GM21447 (cell line): ENCODE measurements around the gene KCNJ9.

ENCODE experiments used
- ATAC-seq: cut with Tn5 transposase; IDR thresholded peaks from one replicate; pipeline ENCODE4 v1.9.1; 2021; ENCODE audit not compliant: unreplicated experiment

The KCNJ9 gene

DNA sequence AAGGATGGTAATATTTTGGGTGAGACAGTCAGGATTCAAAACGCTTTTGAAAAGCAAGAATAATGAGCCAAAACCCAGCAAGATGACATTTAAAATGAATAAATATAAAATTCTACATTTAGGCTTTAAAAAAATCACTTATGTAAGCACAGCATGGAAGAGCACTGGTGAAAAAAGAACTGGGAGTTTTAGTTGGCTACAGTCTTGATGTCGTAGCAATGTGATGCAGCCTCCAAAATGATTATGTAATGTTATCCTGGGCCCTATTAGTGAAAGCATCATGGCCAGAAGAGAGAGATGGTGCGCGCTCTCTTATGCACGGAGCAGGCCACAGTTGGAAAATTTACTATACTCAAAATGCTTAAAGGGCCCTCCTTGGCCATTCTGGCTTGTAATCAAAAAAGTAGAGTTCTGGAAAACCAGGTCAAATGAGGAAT lies 5.1 kb downstream of the KCNJ9 start:
- ATAC-seq = no peak

DNA sequence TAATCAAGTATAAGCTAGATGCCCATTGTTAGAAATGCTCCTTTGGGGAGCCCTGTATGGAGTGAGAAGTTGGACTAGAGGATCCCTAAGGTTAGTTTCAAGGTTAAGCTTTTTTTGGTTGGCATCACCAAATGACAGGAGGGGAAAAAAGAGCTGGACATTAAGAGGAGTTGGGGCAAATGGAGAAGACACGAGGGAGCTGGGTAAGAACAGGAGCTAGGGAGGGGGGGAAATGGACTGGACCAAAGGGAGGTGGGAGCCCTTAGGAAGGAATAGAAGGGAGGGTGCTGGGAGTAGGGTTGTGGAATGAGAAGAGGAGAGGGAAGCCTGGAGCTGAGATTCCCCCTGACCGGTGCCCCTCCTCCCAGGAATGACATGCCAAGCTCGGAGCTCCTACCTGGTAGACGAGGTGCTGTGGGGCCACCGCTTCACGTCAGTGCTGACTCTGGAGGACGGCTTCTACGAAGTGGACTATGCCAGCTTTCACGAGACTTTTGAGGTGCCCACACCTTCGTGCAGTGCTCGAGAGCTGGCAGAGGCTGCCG lies 5.9 kb downstream of the KCNJ9 start:
- no peak for ATAC-seq

DNA sequence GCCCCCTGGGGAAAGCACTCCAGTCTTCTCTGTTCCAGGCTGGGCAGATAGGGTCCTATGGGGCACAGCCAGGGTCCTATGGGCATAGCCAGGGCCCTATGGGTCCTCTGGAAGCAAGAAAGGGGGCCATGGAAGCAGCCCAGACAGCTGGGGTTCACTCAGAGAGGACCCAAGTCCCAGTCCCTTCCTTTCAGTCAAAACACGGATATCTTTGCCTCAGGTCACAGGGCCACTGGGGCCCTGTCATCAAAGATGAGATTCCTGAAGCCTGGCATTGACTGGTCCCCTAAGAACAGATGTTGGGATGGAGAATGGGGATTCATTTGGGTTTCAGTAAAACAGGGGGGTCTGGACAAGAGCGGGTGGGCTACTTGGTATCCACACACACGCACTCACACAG lies 8.5 kb downstream of the KCNJ9 start:
- no peak for ATAC-seq

DNA sequence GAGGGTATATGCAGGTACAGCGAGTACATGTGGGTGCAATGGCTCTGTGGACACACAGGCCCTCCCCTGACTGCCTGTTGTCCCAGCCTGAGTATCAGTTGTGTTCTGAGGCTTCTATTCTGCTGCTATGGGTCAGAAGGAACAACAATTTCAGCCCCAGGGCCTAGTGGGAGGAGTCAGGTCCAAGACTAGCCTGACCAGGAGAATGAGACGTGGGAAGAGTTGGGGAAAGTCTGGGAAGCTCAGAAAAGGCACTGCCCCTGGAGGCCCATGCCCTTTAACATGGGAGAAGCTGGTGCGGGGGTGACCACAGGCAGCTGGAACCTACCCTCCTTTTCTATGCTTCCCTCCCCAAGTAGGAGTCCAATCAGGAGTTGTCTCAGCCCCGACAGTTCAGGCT lies 9.4 kb downstream of the KCNJ9 start:
- no peak for ATAC-seq

GRCh38 chr1:160091666-160092223 lies 10.4 kb downstream of the KCNJ9 start:
- no peak for ATAC-seq

GRCh38 chr1:160092366-160093068 lies 11.2 kb downstream of the KCNJ9 start:
- no peak for ATAC-seq

- ATAC-seq = no peak
Measured at GRCh38 chr1:160093069-160093395, 11.7 kb downstream of the KCNJ9 start.

DNA sequence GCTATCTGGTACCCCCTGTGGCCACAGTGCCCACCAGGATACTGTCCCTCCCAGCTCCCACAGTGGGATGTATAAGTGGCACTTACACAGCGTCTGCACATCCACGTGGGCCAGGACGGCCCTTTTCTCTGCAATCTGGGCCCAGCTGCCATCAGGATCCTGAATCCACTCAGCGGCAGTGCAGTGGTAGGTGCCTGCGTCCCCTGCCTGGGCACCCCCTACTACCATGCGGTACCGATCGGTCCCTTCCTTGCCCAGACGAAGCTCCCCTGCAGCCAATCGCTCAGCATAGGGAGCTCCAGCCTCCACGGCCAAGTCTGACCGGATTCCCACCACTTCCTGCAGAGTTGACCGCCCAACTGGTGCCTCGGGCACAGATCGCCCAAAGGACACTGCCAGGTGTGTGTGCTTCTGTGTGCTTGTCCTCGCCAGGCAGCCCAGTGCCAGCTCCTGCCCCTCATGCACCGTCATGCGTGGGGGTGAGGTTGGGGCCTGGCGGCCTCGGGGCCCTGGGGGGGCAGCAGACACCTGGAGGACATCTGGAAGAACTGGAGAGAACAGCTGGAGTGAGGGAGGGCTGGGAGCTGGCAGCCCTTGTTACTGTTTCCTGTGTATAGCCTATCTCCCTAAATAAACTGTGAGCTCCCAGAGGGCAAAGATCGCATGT lies 12.4 kb downstream of the KCNJ9 start:
- no peak for ATAC-seq

DNA sequence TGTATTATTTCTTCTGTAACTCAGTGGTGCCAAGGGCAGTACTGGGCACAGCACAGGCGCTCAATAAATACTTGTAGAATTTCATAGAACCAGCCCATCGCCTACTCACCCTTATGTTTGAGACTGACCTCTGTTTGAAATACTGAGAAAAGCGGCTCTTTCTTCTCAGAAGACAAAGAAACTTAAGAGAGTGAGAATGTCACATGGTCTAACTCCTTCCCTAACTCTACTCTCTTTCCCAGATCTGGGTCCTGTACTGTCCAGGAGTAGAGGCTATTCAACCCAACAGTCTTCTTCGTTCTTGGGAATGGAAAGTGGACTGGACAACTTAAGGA lies 12.9 kb downstream of the KCNJ9 start:
- no peak for ATAC-seq

- no peak for ATAC-seq
Measured at GRCh38 chr1:160094806-160095205, 13.5 kb downstream of the KCNJ9 start.

DNA sequence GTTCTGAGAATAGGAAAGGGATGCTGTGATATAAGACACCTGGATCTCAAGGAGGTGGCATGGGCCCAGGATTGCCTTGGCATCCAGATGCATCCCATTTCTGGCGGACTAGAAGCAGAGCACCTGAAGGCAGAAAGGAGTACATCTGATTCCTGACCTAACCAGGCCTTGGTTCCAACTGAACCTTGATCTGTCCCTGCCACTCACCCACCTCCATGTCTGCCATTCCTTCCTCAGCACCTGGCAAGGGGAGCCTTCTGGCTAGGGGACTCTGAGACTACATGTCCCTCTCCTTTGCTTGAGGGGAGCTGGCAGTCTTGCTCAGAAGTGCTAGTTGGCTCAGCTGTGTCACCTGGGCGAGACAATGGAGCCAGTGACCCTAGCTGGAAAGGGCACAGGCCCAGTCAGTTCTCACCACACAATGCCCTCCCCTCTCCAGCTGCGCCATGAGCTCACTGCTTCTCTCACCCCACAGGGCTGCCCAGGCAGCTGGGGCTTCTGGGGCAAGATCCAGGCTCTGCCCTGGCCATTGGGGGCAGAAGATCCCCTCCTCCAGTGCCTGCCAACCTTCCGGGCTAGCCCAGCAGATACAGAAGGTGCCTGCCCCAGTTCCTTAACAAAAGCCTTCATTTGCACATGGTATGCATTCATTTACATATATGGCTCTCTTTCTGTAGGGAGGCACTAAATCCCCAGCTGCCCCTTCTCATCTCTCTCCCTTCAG lies 14.2 kb downstream of the KCNJ9 start:
- no peak for ATAC-seq

- ATAC-seq = no peak
Measured at GRCh38 chr1:160096274-160097116, 15.2 kb downstream of the KCNJ9 start.

- ATAC-seq = no peak
Measured at GRCh38 chr1:160097151-160097910, 16.0 kb downstream of the KCNJ9 start.

GRCh38 chr1:160097911-160098851 lies 16.8 kb downstream of the KCNJ9 start, which contains the start of gene IGSF8:
Gene IGSF8 (minus strand): TSS chr1:160098619. CDS start chr1:160098472, 147 bp downstream.
- peak; percentile 48 for ATAC-seq

DNA sequence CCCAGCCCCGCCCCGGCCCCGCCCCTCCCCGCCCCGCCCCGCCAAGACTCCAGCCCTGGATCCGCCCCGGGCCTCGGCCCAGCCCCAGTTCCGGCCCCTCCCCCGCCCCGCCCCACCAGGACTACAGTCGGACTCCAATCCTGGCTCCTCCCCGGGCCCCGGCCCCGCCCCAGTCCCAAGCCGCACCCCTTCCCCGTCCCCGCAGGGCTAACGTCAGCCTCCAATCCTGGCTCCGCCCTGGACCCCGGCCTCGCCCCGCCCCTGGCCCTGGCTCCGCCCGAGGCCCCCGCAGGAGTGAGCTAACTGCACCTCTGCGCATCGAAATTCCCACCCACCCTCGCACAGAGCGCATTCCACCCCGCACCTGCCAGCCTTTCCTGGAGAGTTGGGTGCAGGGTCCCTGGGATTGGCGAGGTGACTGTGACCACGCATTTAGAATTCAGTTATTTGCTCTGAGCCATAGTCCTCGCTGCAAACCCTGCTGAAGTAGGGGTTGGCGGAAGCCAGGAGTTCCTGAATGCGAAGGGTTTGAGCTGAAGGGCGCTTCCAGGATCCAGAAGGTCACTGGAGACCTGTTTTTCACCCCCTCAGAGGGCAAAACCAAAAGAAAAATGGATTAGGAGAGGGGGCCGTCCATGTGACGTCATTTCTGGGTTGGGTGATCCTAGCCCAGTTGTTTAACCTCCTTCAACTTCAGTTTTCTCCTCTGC lies 17.7 kb downstream of the KCNJ9 start:
- ATAC-seq = peak; percentile 80

- no peak for ATAC-seq
Measured at GRCh38 chr1:160099716-160100375, 18.5 kb downstream of the KCNJ9 start.

DNA sequence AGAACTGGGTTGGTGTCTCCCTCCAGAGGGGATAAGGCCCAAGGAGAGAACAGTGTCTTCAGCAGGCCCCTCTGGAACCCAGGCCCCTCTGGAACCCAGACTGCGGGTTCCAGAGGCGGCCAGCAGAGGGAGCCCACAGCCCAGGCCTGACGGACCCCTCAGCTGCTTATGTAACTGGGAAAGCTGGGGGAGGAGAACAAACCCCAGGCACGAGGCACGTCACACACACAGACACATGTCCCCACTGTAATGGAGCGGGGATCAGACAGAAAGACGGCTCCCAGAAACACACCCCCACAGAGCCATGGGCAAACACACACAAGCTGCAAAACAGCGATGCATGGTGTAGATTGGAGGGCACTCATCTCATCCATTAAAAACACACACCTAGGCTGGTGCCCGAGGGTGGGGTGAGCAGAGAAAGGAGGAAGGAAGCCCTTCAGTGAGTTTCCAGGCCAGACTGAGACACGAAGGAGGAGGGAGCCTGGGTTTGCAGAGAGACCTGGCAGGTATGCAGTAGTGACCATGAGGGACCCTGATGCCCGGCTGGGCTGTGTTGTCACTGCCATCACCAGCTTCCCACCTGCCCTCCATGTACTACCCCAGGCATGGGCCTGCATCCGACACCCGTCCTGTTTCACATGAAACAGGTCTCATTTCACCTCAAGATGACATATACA lies 19.8 kb downstream of the KCNJ9 start:
- no peak for ATAC-seq
